Glomerular visceral epithelial cell (primary cell): ENCODE measurements around the gene DNMBP.
"Not testable (repeated sequence)": the region's sequence is repeated elsewhere in the genome, so short reads cannot be mapped to it uniquely, and the experiment has no call there.

Source experiments
- DNase-seq: peaks from one replicate; pipeline ENCODE4 v3.0.0-alpha.2; 2016; ENCODE audit errors: extremely low spot score

The DNMBP gene

DNA sequence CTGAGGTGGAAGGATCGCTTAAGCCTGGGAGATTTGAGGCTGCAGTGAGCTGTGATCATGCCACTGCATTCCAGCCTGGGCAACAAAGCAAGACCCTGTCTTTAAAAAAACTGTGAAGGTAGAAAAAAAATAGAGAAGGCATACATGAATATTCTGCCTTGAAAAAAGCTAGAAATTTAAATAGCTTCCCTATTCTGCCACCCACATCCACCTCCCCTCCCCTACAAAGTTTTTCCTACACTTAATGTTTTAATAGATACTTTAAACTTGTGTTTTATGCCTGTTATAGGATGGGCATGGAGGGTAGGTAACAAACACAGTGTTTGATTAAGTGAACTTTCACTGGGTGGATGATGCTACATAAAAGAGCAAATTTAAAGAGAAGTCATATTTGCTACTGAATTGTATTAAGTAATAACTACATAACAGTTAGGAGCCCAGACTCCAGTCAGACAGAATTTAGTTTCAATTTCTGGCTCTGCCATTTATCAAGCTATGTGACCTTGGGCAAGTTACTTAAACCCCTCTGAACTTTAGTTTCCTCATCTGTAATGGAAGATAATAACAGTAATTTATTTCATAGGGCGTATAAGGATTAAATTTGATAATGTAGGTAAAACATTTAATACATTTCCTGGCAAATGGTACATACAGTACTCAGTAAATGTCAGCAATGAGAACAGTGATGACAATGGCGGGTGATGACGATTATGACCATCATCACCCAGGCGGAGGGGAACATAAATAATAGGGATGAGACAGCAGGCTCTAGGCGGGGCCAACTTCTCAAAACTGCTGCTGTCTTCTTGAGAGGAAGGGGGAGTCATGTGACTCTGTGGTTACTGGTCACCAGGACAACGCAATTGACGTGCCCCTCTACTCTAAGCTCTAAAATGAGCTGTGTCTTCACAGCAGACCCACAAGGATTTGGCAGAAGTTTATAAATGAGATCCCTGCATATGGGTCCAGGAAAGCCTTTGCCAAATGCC lies 15.8 kb downstream of the DNMBP start:
- no peak for DNase-seq

DNA sequence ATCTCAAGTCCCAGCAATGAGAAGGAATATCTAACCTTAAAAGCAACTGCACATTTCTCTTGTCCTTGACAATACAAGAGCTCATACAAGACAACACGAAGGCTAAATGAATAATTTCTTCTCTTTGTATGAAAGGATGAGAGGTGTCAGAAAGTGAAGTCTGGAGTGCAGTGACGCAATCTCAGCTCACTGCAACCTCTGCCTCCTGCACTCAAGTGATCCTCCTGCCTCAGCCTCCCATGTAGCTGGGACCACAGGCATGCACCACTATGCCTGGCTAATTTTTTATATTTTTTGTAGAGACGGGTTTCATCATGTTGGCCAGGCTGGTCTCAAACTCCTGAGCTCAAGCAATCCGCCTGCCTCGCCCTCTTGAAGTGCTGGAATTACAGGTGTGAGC lies 24.1 kb downstream of the DNMBP start:
- not testable (repeated sequence) for DNase-seq

DNA sequence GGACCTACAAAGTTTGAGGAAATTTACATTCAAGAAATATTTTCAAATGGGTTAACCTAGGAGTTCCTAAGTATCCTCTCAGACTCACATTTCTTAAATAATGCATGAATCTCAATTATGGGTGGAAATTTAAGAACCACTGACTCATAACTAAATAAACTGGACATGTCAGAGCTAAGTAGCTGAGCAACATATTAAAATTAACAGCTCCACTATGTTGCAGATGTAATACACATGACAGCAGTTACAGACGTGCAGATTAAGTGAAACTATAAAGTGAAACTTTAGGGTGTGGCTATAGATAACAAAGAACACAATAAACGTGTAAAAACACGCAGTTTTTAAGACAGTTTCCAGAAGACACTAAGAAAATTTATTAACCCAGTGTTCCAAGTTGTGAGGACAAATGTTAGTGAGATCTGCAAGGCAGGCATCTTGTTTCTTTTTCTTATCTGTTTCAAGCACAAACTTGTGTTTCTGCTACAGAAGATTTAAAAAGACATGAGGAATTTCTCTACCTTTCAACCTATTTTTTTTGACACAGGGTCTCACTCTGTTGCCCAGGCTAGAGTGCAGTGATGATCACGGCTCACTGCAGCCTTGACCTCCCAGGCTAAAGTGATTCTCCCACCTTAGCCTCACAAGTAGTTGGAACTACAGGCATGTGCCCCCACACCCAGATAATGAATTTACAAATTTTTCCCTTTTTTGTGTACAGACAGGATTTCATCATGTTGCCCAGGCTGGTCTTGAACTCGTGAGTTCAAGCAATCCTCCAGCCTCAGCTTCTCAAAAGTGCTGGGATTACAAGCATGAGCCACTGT lies 25.3 kb downstream of the DNMBP start:
- DNase-seq: no peak

DNA sequence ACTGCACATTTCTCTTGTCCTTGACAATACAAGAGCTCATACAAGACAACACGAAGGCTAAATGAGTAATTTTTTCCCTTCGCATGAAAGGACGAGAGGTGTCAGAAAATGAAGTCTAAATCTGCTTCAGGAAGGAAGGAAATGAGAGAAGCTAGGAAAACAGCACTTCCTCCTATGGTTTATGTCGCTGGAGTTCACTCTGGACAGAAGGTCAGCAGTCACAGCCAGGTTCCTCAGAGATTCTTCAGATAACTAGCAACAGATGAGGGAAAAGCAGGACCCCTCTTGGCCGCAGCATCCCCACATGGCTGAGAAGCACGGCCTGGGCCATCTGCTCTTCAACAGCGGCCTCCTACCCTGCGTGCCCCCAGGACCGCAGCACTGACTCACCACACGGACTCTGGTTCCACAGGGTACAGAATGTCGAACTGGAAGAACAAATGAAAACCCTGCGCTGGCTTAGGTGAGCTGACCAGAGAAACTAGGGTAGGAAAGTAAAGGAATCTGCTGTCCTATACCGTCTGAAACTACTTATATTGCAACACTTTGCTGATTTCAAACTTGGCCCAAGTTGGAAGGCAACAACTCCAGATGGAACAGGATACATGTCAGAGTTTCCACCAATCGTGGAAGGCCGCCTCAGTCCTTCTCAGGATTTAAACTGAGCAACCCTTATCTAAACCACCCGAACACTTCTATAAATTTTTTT lies 26.3 kb downstream of the DNMBP start:
- peak; percentile 86 for DNase-seq

DNA sequence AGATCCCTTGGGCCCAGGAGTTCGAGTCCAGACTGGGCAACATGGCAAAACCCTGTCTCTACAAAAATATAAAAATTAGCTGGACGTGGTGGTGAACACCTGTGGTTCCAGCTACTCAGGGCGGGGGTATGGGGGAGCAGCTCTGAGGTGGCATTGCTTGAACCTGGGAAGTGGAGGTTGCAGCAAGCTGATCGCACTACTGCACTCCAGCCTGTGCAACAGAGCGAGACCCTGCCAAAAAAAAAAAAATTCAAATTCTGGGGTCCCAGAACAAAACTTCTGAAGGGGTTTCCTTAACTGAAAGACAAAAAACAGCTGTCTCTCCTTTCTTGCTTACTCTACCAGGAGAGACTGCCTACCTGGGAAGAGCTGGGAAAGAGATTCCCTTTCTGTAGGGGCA lies 27.0 kb downstream of the DNMBP start:
- no peak for DNase-seq

DNA sequence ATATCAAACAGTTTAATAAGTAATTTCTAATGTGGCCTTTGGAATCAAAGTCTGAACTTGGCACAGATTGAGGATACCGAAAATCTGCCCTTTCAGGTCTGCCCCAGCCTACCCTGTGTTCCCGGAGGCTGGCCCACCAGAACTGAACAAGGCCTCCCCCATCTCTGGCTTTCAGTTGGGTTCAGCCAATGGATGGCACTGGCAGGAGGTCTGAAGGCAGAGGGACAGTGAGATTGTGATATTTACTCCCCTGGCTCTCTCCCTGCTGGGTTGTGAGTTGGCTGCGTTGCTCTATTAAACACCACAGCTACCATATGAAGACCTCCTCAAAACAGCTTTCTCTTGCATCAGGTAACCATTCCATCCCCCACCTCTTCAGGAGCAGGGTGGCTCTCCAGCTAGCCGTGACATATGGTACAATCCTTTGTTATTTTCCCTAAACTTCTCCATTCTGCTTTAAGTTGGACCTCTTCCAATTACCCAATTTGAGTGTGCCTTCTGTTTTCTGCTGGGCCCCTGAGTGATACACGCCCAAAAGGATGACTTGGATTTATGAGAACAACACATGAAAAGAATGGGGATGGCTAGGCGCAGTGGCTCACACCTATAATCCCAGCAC lies 28.1 kb downstream of the DNMBP start:
- no peak for DNase-seq

DNA sequence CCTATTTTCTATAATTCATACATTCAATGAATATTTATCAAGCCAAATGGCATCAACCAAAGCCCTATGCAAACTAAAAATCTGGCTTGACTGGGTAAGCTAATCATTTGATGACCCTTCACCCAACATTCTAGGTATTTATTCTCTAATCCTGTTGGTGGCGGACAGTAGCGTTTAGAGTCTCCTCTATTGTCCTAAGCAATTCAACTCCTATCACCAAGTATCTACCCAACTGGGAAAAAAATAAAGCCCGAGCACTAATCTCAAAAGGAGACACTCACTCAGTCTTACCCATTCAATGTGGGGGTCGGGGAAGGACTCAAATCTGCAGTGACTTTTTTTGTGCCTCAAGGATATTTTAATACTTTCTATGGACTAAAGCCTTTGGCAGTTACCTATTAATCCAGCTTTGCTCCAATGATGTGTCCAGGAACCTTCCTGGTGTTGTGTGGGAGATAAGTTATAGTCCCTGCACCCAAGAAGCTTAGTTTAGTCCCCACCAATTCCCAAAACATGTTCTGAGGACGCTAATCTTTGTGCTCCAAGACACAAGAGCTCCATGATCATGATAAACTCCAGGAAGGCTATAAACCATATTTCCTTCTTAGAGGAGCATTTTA lies 30.6 kb downstream of the DNMBP start:
- no peak for DNase-seq

DNA sequence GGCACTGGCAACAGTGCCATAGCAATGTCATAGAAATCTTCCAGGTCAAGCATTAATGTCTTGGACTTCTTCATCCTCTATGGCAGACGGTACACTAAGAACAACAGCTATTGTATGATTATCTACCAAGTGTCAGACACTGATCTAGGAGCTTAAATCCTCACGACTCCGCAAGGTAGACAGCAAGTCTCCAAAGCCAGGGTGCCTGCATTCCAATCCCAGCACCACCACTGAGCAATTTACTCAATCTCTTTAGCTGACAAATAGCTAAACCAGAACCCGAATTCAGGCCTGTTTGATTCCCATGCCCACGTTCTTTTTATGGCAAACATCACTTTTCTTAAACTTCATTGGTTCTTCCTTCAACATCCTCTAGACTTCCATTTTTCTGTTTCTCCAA lies 31.8 kb downstream of the DNMBP start:
- DNase-seq: no peak

DNA sequence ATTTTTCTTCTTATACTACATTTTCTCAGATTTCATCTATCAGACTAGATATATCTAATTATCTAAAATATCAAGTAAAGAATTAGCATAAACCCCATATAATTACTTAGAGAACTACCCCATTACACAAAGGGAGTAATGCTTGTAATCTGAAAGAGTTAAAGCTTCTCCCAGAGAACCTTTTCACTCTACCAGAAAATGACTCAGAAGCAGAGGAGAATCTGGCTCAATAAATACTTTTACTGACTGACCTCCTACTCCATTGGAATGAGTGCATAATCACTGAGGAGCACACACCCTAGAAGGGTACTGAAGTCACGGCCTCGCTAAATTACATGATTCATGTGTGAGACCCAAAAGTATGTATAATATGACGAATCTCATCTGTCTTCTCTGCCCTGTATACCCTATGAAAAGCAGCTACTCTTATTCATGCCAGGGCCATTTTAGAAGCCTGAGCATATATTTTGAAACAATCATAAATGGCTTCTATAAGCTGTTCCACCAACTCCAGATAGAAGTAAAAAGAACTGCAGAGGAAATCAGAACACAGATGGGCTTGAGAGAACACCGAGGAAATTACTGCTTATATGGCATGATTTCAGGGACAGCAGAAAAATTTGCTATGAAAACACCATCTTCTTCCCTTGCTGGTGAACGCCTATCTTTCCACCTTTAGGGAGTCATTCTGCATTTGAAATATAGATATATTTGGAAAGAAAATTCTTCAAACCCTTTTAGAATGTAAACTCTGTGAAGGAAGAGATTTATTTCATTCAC lies 32.7 kb downstream of the DNMBP start:
- DNase-seq: peak; percentile 84

DNA sequence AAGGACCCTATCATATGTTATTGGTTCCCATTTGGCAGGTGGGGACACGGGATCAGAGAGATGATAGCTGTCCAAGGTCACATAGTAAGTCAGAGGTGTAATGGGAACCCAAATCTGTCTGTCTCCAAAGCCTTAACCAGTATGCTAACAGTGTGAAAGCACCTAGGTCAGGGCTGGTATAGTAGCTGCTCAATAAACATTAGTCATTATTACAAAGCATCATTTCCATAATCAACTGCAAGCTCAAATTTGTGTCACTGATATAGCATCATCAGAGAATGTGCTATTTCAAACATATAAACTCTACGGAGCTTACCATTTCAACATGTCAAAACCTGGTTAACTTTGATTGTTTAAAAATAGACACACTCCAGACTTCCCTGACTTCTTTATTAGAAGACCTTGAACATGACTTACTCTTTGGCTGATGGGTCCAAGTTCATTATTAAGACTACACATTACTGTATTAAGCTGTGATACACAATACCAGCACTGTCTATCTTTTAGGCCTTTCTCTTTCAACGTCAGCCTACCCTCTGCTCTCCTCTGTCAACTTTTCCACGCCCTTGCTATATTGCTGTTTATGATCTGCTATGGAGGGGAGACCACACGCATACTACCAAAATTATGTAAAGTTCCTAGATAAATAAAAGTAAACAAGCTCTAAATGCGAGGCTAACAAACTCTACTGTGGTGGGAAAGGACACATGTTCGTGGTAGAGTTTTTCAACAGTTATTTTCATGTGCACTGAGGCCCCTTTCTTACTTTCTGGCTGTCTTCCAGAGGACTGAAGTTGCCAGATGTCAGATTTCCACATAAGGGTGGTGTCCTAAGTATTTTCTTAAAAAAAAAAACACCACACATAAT lies 33.6 kb downstream of the DNMBP start:
- peak; percentile 28 for DNase-seq

DNA sequence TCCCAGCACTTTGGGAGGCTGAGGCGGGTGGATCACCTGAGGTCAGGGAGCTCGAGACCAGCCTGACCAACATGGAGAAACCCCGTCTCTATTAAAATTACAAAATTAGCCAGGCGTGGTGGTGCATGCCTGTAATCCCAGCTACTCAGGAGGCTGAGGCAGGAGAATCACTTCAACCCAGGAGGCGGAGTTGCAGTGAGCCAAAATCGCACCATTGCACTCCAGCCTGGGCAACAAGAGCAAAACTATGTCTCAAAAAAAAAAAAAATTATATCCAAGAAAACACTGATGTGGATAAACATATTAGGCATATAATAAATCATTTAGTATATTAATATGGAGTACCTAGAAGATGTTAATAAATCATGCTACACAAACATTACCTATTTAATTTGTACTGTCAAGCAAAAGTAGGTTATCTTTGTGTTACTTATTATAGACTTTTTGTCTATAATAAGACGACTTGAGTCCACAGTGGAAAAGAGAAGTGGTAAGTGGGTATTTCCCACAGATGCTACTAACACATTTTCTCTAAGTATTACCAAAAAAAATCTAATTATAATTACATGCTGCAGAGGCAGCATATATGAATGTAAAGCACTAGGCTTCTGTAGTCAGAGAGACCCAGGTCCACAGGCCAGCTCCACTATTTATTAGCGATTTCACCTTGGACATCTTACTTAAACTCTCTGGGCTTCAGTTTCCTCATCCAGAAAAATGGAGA lies 34.5 kb downstream of the DNMBP start:
- DNase-seq: no peak

DNA sequence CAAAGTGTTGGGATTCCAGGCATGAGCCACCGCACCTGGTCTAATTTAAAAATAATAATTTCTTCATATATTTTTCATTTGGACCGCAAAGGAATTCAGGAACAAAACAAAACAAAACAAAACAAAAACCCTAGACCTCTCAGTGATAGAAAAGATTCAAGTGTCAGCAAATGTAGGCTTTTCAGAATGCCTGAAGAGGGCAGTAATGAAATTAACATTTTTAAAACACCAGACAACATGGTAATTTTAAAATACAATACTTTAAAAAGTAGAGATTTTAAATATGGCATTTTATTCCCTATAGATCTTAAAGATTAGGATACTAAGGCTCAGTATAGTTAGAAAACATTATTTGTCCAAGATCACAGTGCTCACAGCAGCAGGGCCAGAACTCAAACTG lies 36.6 kb downstream of the DNMBP start:
- no peak for DNase-seq

DNA sequence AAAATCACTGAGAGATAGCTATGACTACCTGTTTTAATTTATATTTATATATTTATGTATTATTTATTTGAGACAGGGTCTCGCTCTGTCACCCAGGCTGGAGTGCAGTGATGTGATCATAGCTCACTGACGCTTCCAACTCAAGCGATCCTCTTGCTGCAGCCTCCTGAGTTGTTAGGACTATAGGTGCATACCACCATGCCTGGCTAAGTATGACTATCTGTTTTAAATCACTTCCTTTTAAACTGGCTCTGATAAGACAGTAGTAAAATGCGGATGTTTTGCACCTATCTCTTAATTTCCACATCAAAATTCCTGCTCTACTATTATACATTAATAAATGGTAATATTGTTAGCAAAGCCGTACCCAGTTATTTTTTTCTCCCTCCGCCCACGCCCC lies 41.8 kb downstream of the DNMBP start:
- DNase-seq: no peak

DNA sequence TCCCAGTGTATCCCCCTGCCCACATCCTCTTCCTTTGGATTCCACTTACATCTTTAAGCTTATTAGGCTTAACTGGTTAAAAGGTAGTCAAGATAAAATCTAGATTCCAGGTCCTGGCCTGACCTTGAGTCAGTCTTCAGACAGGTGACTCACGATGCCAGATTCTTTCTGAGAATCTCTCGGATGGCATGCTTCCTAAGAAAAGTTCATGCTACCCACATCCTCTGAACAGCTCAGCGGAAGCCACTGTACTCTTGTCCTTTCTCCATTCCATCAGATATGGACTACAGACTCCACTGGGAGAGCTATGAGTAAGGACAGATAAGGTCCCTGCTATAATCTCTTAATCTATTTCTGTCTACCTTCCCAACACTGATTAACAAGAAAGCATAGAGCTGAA lies 43.4 kb downstream of the DNMBP start:
- DNase-seq: peak; percentile 86

DNA sequence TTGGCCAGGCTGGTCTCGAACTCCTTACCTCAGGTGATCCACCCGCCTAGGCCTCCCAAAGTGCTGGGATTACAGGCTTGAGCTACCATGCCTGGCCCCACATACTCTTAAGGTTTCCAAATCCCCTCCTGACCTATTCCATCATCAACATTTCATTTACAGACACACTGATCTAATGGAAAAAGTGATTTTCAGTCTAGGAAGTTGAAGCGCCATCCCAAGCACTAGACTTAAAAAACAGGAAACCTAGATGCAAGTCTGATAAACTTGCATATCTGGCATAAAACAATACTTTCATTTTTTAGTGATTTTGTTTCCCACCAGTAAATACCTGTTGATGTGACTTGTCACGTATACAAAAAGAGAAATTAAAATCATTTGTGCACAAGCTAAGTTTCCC lies 44.0 kb downstream of the DNMBP start:
- DNase-seq: no peak

DNA sequence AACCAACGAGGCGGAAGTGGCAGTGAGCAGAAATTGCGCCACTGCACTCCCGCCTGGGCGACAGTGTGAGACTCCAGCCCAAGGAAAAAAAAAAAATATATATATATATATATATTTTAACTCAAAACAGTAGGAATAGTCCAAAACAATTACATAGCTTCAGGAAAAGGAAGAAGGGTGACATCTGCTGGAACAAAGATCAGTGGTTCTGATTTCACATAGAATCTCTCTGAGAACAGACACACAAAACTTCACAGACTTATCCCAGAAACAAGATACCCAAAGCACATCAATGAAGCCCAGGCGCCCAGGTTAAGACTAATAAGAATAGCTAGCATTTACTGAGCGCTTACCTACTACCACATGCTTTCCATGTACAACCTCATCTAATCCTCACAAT lies 45.0 kb downstream of the DNMBP start:
- no peak for DNase-seq

DNA sequence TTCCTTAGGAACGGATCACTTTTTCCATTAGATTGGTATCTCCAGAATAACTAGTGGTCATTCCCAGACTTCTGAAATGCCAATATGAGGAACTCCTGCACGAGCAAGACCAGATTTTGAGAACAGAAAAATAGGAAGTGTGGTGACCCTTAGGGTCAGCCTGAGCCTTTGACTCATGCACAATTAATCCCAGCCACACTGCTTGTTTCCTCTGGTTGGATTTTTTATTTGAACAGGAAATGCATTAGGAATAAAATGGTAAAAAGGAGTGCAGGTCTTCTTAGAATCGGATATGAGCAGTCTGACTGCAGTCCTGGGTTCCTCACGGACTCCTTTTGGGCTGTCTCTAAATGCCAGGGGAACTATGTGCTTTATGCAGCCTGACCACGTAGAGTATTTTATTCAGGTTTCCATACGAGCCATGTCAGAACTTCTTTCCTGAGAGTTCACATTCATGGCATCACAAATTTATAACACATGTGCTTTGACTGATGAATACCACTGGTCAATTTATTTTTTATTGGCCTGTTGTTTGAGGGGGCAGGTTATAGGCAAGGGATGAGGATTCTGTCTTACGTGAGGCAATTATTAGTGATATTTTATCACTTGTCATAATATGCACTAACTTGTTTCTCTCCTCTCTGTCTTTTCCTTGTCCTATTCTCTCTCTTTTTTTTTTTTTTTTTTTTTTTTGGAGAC lies 46.1 kb downstream of the DNMBP start:
- DNase-seq: not testable (repeated sequence)

DNA sequence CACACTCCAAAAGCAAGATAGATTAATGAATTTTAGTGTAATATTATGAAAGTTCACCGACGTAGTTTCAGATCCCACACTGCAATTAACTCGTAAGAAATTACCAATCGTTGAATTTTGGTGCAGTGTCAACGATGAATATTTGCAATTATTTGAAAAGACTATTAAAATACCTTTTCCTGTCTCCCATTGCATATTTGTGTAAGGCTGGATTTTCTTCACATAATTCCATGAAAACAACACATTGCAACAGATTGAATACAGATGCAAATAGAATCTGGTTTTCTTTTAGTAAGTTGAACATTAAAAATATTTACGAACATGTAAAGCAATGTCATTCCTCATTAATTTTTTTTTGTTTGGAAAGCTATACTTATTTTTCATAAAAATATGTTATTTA lies 50.9 kb downstream of the DNMBP start:
- DNase-seq: no peak
